GM12892 (cell line): Measurements from ENCODE around the gene ASRGL1. TPM values are rescaled to one million over a fixed set of nuclear protein-coding genes. Genes with fewer than 3 reads are reported as not detected.
A peak's percentile ranks its signal among the peaks of the same experiment; 100 is the strongest.
"Not testable (repeated sequence)": the region's sequence is repeated elsewhere in the genome, so short reads cannot be mapped to it uniquely, and the experiment has no call there.

Experiments
- DNase-seq: peaks from one replicate; pipeline ENCODE4 v3.0.0; 2011; ENCODE audit not compliant: insufficient read length
- FAIRE-seq: peaks from 2 replicates; lab custom pipeline; 2011; peaks lifted over from hg19 to GRCh38; lab: Jason Lieb, UNC
- POLR2A ChIP-seq: IDR thresholded peaks from 2 replicates; pipeline ENCODE4 v1.6.1; 2011; ENCODE audit warnings: low read depth, low read length, control low read depth
- POLR2AphosphoS5 ChIP-seq: IDR thresholded peaks from 2 replicates; pipeline ENCODE4 v1.6.1; 2011; ENCODE audit warnings: low read depth, low read length, control low read depth
- TAF1 ChIP-seq: IDR thresholded peaks from 2 replicates; pipeline ENCODE4 v1.6.1; 2011; ENCODE audit warnings: low read depth, mild to moderate bottlenecking, control low read depth, low read length, borderline replicate concordance
- polyA plus RNA-seq: library from polyadenylated mRNA; unstranded; fragments of >200 nt; gene quantifications from one replicate; pipeline ENCODE4 v1.2.1, GENCODE V29; 2012; ENCODE audit warnings: missing spikeins, inconsistent platforms; ENCODE audit not compliant: missing spikeins

The ASRGL1 gene
- 1.5 TPM for polyA plus RNA-seq

DNA sequence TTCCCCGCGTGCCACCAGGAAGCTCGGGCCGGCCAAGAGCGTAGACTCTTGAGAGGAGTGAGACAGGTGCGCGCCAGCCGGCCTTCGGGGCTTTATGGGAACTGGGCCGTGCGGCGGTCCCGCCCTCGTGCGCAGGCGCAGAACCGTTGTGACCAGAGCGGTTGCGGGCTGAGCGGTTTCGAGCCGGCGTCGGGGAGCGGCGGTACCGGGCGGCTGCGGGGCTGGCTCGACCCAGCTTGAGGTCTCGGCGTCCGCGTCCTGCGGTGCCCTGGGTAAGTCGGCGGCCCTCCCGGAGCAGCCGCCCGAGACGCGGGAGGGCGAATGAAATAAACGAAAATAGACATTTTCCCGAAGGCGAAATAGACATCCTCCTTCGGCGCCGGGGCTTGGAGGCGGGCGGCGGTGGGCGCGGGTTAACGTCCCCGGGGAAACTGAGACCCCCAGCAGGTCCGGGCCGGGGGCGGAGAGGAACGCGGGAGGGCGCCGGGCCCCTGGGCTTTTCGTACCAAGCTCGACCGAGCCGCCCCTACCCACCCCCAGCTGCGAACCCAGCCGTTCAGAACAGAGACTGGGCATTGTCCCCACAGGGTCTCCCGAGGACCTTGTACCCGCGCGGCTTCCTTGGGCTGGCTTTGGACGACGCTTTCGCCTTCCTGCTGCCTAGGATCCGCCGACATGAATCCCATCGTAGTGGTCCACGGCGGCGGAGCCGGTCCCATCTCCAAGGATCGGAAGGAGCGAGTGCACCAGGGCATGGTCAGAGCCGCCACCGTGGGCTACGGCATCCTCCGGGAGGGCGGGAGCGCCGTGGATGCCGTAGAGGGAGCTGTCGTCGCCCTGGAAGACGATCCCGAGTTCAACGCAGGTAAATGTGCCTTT is at the start of gene ASRGL1:
TSS of gene ASRGL1 (plus strand) at position 146 of the 879 bp plus-strand sequence. CDS start at position 676, 530 bp downstream.
- TF ChIP-seq TAF1 (no peak), POLR2A (no peak), POLR2AphosphoS5 (no peak)
- peak; percentile 72 for FAIRE-seq
- peak; percentile 56 for DNase-seq

DNA sequence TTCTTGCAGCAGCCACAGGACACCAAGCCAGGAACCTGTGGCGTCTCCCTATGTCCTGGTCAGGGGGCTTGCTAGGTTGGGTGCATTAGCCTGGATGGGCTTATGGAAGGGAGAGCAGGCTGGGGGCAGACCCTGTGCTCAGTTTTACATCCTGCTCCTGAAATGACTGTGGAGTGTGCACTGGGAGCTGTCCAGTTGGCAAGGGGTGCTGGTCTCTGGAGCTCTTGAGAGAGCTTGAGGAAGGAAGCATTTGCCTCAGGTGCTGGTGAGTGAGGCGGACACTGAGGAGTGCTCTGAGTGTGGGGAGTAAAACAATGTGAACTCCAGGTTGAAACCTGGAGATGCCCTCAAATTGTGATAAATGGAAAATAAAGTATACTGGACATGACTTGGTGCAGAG is 41.7 kb upstream of the ASRGL1 start:
- no peak for TF ChIP-seq POLR2AphosphoS5
- TF ChIP-seq POLR2A, result no peak
- no peak for TF ChIP-seq TAF1
- FAIRE-seq (no peak), DNase-seq (no peak)

DNA sequence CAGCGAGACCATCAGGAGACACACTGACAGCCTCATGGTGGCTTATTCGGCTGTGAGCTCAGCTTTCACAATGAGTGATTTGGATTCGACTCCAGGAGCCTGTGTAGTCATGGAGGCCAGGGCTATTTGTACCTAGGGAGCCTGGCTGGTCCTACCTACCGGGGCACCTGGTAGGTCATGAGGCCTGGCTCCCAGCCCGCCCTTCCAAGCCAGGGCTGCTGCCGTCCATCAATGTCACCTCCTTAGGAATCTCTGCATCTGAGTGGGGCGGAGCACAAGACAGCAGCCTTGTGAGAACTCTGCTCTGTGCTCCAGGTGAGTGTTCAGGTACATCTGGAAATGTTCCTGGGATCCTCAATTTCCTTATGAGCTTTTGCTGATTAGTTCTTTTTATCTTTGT is 38.3 kb upstream of the ASRGL1 start, which contains the start of gene SCGB1D4:
TSS of gene SCGB1D4 (minus strand) at position 101 of the 400 bp plus-strand sequence. CDS start at position 36, 65 bp downstream.
- DNase-seq (no peak), FAIRE-seq (no peak)
- TF ChIP-seq POLR2AphosphoS5 (no peak), TAF1 (no peak), POLR2A (no peak)

DNA sequence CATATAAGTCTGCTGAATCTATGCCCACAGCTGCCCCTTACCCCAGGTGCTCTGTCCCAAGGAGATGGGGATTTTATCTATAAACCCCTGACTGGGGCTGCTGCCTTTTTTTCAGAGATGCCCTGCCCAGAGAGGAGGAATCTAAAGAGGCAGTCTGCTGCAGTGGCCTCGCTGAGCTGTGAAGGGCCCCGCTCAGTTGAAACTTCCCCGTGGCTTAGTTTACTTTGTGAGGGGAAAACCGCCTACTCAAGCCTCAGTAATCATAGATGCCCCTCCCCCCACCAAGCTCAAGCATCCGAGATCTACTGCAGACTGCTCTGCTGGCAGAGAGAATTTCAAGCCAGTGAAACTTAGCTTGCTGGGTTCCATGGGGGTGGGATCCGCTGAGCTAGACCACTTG is 31.0 kb upstream of the ASRGL1 start:
- FAIRE-seq (no peak), DNase-seq (no peak)
- TF ChIP-seq TAF1 (no peak), POLR2AphosphoS5 (no peak), POLR2A (no peak)

DNA sequence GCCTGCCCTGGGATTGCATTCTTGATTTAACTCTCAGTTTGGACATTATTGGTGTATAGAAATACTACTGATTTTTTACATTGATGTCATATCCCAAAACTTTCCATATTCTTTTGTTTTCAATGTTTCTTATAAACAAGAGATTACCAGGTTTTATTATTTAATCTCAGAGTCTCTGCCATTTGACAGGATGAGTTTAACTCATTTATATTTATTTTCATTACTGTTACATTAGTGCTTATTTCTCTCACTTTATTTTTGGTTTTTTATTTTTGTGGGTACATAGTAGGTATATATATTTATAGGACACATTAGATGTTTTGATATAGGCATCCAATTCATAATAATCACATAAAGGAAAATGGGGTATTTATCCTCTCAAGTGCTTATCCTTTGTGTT is 29.3 kb upstream of the ASRGL1 start:
- TF ChIP-seq POLR2AphosphoS5, result no peak
- TF ChIP-seq TAF1, result no peak
- TF ChIP-seq POLR2A, result no peak
- DNase-seq (no peak), FAIRE-seq (no peak)

DNA sequence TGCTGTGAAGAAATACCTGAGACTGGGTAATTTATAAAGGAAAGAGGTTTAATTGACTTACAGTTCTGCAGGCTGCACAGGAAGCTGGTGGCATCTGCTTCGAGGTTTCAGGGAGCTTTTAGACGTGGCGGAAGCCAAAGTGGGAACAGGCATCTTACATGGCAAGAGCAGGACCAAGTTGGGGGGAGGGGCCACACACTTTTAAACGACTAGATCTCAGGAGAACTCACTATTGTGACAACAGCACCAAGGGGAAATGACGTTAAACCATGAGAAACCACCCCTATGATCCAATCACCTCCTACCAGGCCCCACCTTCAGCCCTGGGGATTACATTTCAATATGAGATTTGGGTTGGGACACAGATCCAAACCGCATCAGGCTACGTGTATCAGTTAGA is 27.3 kb upstream of the ASRGL1 start:
- FAIRE-seq (no peak), DNase-seq (no peak)
- TF ChIP-seq POLR2A (no peak), TAF1 (no peak), POLR2AphosphoS5 (no peak)

DNA sequence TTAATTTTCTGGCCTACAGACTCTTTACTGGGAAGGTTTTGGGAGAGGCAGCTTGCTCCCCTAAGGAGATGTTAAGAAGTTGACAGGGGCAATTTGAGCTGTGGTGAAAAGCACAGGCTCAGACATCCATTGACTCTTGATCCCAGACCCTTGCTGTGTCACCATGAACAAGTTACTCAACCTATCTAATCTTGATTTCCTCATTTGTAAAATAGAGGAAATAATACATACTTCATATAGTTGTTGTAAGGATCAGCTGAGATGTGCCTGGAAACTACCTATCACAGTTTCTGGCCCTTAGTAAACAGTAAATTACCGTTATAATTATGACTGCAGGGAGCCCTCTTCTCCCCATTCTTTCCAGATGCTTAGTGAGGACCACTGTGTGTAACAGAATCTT is 21.8 kb upstream of the ASRGL1 start:
- no peak for TF ChIP-seq POLR2A
- no peak for TF ChIP-seq POLR2AphosphoS5
- no peak for TF ChIP-seq TAF1
- DNase-seq (no peak), FAIRE-seq (no peak)

DNA sequence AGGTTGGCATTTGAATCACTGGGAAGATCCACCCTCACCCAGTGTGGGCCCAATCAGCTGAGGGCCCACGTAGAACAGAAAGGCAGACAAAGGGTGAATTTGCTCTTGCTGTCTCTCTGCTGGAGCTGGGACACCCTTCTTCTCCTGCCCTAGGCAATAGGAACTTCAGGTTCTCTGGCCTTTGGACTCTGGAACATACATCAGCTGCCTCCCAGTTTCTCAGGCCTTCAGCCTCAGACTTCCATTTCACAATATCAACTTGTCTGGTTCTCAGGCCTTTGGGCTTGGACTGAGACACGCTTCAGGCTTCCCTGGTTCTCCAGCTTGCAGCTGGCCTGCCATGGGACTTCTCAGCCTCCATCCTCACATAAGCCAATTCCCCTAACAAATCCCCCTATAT is 14.7 kb upstream of the ASRGL1 start:
- TF ChIP-seq POLR2A (no peak), TAF1 (no peak), POLR2AphosphoS5 (no peak)
- DNase-seq, result no peak
- no peak for FAIRE-seq

DNA sequence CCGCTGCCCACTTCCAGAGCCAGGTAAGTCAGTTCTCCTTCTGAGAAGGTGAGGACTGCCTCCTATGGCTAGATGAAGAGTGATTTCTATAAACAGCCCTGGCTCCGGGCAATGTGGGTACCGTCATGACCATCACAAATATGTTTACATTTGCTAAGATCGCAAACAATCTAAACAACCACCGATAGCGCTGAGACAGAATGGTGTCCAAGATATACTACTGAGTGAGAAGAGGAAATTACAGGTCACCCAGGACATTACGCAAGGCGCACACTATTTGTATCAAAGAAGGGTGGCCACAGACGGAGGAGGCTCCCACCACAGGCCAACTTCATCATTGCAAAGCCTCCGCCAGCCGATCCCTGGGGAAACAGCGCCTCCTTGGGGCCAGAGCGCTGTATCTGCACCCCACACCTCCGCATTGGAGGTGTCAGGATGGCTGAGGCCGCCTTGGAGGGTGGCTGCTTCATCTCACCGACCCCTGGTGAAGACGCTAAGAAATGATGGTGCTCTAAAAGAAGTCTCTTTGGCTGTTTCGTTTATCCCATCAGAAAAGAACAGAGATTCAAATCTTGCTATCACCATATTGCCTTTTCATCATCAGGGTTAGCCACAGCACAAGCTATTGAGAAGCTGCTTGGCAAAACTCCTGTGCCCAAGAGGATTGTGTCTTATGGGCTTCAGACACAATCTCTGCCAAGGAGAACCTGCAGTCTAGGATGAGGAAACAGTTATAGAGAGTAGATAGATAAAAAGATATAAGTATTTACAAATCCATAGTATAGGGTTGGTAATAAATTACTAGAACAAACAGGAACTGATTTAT is 12.3 kb upstream of the ASRGL1 start:
- DNase-seq (peak; percentile 29), FAIRE-seq (no peak)
- TF ChIP-seq TAF1, result no peak
- no peak for TF ChIP-seq POLR2A
- no peak for TF ChIP-seq POLR2AphosphoS5

DNA sequence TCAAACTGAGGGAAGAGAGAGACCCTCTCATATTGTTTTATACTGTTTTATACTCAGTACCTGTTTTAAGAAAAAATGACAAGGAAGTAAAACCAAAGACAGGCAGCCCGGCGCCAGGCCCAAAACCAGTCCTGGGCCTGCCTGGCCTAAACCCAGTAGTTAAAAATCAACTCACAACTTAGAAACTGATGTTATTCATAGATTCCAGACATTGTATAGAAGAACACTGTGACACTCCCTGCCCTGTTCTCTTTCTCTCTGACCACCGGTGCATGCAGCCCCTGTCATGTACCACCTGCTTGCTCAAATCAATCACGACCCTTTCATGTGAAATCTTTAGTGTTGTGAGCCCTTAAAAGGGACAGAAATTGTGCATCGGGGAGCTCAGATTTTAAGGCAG is 11.5 kb upstream of the ASRGL1 start:
- DNase-seq, FAIRE-seq: not testable (repeated sequence)

DNA sequence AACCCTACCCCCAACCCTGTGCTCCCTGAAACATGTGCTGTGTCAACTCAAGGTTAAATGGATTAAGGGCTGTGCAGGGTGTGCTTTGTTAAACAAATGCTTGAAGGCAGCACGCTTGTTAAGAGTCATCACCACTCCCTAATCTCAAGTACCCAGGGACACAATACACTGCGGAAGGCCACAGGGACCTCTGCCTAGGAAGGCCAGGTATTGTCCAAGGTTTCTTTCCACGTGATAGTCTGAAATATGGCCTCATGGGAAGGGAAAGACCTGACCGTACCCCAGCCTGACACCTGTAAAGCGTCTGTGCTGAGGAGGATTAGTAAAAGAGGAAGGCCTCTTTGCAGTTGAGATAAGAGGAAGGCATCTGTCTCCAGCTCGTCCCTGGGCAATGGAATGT is 10.5 kb upstream of the ASRGL1 start:
- not testable (repeated sequence) for FAIRE-seq, DNase-seq

DNA sequence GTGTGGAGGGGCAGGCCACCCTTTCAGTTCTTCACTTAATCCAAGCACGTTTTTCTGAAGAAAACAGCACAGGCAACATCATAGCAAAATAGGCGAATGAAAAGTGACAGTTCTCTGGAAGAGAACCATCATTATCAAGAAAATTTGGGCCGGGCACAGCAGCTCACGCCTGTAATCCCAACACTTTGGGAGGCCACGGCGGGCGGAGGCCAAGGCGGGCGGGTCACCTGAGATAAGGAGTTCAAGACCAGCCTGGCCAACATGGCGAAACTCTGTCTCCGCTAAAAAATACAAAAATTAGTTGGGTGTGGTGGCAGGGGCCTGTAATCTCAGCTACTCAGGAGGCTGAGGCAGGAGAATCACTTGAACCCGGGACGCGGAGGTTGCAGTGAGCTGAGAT is 9.7 kb upstream of the ASRGL1 start:
- FAIRE-seq, DNase-seq: not testable (repeated sequence)

DNA sequence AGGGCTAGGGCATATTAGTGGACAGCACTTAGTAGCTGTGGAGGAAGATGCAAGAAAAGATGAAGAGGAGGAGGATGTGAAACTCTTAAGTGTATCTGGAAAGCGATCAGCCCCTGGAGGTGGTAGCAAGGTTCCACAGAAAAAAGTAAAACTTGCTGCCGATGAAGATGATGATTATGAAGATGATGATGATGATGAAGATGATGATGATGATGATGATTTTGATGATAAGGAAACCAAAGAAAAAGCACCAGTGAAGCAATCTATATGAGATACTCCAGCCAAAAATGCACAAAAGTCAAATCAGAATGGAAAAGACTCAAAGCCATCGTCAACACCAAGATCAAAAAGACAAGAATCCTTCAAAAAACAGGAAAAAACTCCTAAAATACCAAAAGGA is 6.0 kb upstream of the ASRGL1 start:
- not testable (repeated sequence) for FAIRE-seq, DNase-seq
